H9 (cell line): ENCODE measurements around the gene CDADC1. TPM values are rescaled to one million over a fixed set of nuclear protein-coding genes. Genes with fewer than 3 reads are reported as not detected.
A peak's percentile ranks its signal among the peaks of the same experiment; 100 is the strongest.

Experiments used
- DNase-seq: peaks from one replicate; pipeline ENCODE4 v3.0.0-alpha.2; 2017
- H2AFZ ChIP-seq: one replicate; pipeline ENCODE4 v1.6.1; 2013; ENCODE audit warnings: mild to moderate bottlenecking, low read length, control low read depth, moderate library complexity
- H2AK5ac ChIP-seq: 2 replicates; pipeline ENCODE4 v1.6.1; 2013; ENCODE audit warnings: low read length, control low read depth, mixed read lengths; ENCODE audit not compliant: insufficient read length
- H2BK120ac ChIP-seq: one replicate; pipeline ENCODE4 v1.6.1; 2013; ENCODE audit warnings: low read depth, mild to moderate bottlenecking, low read length, control low read depth, inconsistent platforms; ENCODE audit not compliant: poor library complexity, severe bottlenecking
- H2BK12ac ChIP-seq: 2 replicates; pipeline ENCODE4 v1.6.1; 2013; ENCODE audit warnings: low read length, control low read depth, mixed read lengths, low read depth; ENCODE audit not compliant: insufficient read length
- H2BK15ac ChIP-seq: 2 replicates; pipeline ENCODE4 v1.6.1; 2013; ENCODE audit warnings: low read depth, low read length, control low read depth
- H2BK20ac ChIP-seq: one replicate; pipeline ENCODE4 v1.6.1; 2013; ENCODE audit warnings: low read depth, mild to moderate bottlenecking, low read length, control low read depth, inconsistent platforms; ENCODE audit not compliant: poor library complexity, severe bottlenecking
- H2BK5ac ChIP-seq: 2 replicates; pipeline ENCODE4 v1.6.1; 2013; ENCODE audit warnings: low read length, control low read depth, mixed read lengths; ENCODE audit not compliant: insufficient read length
- H3K14ac ChIP-seq: 2 replicates; pipeline ENCODE4 v1.6.1; 2013; ENCODE audit warnings: low read length, control low read depth; ENCODE audit not compliant: insufficient read depth
- H3K18ac ChIP-seq: 2 replicates; pipeline ENCODE4 v1.6.1; 2013; ENCODE audit warnings: low read depth, mild to moderate bottlenecking, mixed read lengths, low read length, control low read depth; ENCODE audit not compliant: insufficient read length
- H3K23ac ChIP-seq: 2 replicates; pipeline ENCODE4 v1.6.1; 2013; ENCODE audit warnings: low read length, control low read depth, mixed read lengths, low read depth; ENCODE audit not compliant: insufficient read length
- H3K23me2 ChIP-seq: 2 replicates; pipeline ENCODE4 v1.6.1; 2013; ENCODE audit warnings: low read depth, mild to moderate bottlenecking, mixed read lengths, low read length, control low read depth; ENCODE audit not compliant: insufficient read length, poor library complexity, severe bottlenecking
- H3K27ac ChIP-seq: 2 replicates; pipeline ENCODE4 v1.5.1; 2013; ENCODE audit warnings: low read length, control low read depth, mixed read lengths, low read depth; ENCODE audit not compliant: insufficient read length
- H3K27me3 ChIP-seq: 2 replicates; pipeline ENCODE4 v1.6.1; 2013; ENCODE audit warnings: low read length, control low read depth, inconsistent platforms; ENCODE audit not compliant: insufficient read depth
- H3K4ac ChIP-seq: 2 replicates; pipeline ENCODE4 v1.6.1; 2013; ENCODE audit warnings: low read depth, mild to moderate bottlenecking, control low read depth, inconsistent platforms, low read length, moderate library complexity
- H3K4me1 ChIP-seq: 2 replicates; pipeline ENCODE4 v1.6.1; 2013; ENCODE audit warnings: low read length, control low read depth, inconsistent platforms; ENCODE audit not compliant: insufficient read depth
- H3K4me2 ChIP-seq: 2 replicates; pipeline ENCODE4 v1.6.1; 2013; ENCODE audit warnings: low read length, control low read depth, mixed read lengths; ENCODE audit not compliant: insufficient read length, insufficient read depth
- H3K56ac ChIP-seq: 2 replicates; pipeline ENCODE4 v1.6.1; 2013; ENCODE audit warnings: low read depth, mild to moderate bottlenecking, mixed read lengths, low read length, control low read depth; ENCODE audit not compliant: insufficient read length
- H3K79me1 ChIP-seq: 2 replicates; pipeline ENCODE4 v1.6.1; 2013; ENCODE audit warnings: low read depth, mild to moderate bottlenecking, moderate library complexity, low read length, control low read depth, inconsistent platforms; ENCODE audit not compliant: insufficient read depth, poor library complexity, severe bottlenecking
- H3K79me2 ChIP-seq: 2 replicates; pipeline ENCODE4 v1.6.1; 2013; ENCODE audit warnings: low read length, control low read depth, inconsistent platforms; ENCODE audit not compliant: insufficient read depth
- H3K9ac ChIP-seq: 2 replicates; pipeline ENCODE4 v1.6.1; 2013; ENCODE audit warnings: low read length, control low read depth, mixed read lengths; ENCODE audit not compliant: insufficient read length; ENCODE audit errors: extremely low read depth
- H3K9me3 ChIP-seq: one replicate; pipeline ENCODE4 v1.6.1; 2013; ENCODE audit warnings: low read depth, low read length, inconsistent platforms; ENCODE audit not compliant: control insufficient read depth
- H3T11ph ChIP-seq: one replicate; pipeline ENCODE4 v1.6.1; 2013; ENCODE audit warnings: mild to moderate bottlenecking, low read length, control low read depth, inconsistent platforms
- H4K20me1 ChIP-seq: one replicate; pipeline ENCODE4 v1.6.1; 2013; ENCODE audit not compliant: control insufficient read depth, insufficient read length, insufficient read depth
- H4K5ac ChIP-seq: 2 replicates; pipeline ENCODE4 v1.6.1; 2013; ENCODE audit warnings: low read depth, mild to moderate bottlenecking, mixed read lengths, low read length, control low read depth; ENCODE audit not compliant: insufficient read length
- H4K8ac ChIP-seq: replicated peaks from 2 replicates; pipeline ENCODE4 v1.6.1; 2013; ENCODE audit warnings: low read length, control low read depth, mixed read lengths, low read depth; ENCODE audit not compliant: insufficient read length
- H4K91ac ChIP-seq: 2 replicates; pipeline ENCODE4 v1.6.1; 2013; ENCODE audit warnings: low read depth, mild to moderate bottlenecking, moderate library complexity, mixed read lengths, low read length, control low read depth; ENCODE audit not compliant: insufficient read length
- H3K27ac Mint-ChIP-seq, 3 experiments: 2 replicates in 2 of 3; 3 replicates in 1 of 3; pipeline ENCODE4 v1.8.0; 2020 to 2021; ENCODE audit warnings: mixed read lengths in 3 of 3, mild to moderate bottlenecking in 1 of 3, moderate library complexity in 1 of 3
- H3K27me3 Mint-ChIP-seq: 2 replicates; pipeline ENCODE4 v1.8.0; 2021; ENCODE audit warnings: low read depth, mild to moderate bottlenecking, moderate library complexity, mixed read lengths
- H3K36me3 Mint-ChIP-seq, 3 experiments: 2 replicates in 2 of 3; 3 replicates in 1 of 3; pipeline ENCODE4 v1.8.0; 2020 to 2021; ENCODE audit warnings: low read depth in 3 of 3, mixed read lengths in 3 of 3; ENCODE audit not compliant: insufficient read depth in 1 of 3
- H3K4me1 Mint-ChIP-seq, 2 experiments: 2 replicates each; pipeline ENCODE4 v1.8.0; 2020; ENCODE audit warnings: mixed read lengths in 2 of 2
- H3K4me3 Mint-ChIP-seq, 2 experiments: 2 replicates in 1 of 2; 3 replicates in 1 of 2; pipeline ENCODE4 v1.8.0; 2020 to 2021; ENCODE audit warnings: mild to moderate bottlenecking in 2 of 2, mixed read lengths in 2 of 2, moderate library complexity in 1 of 2
- H3K9me3 Mint-ChIP-seq, 2 experiments: 2 replicates in 1 of 2; 3 replicates in 1 of 2; pipeline ENCODE4 v1.8.0; 2020; ENCODE audit warnings: mild to moderate bottlenecking in 2 of 2, mixed read lengths in 2 of 2, moderate library complexity in 1 of 2
- CTCF ChIP-seq: fragments of 200-600 bp; sonication (generic); conservative IDR thresholded peaks from 3 replicates; pipeline ENCODE4 v1.8.0; 2021; ENCODE audit warnings: antibody characterized with exemption, mild to moderate bottlenecking
- WGBS: extraction: QIAGEN DNeasy Blood & Tissue Kit; methylation state at CpG from one replicate; pipeline ENCODE4 v1.1.7; 2013; ENCODE audit warnings: missing lambda C conversion rate, low lambda C conversion rate, mixed read lengths; ENCODE audit not compliant: insufficient read length; ENCODE audit errors: extremely low coverage; 5-methylcytosine and 5-hydroxymethylcytosine counted together
- total RNA-seq: library from RNA; stranded (reverse); gene quantifications from 2 replicates; pipeline ENCODE4 v1.2.1, GENCODE V29; 2021

Gene CDADC1
- total RNA-seq, 1 experiment from 2014 or later = 4.9 TPM

GRCh38 chr13:49246850-49247642 lies 679 bp upstream of the CDADC1 start:
- no peak for TF ChIP-seq CTCF
- Histone ChIP-seq H4K20me1 (no peaks in the 10 kb centered on the region), H2AK5ac (no peak overlapping the region), H2BK12ac (no peak overlapping the region), H2BK120ac (no peak overlapping the region), H4K5ac (no peak overlapping the region), H3K9ac (peak overlapping the region; percentile 54), H3K56ac (no peak overlapping the region), H3K4ac (no peak overlapping the region), H2BK15ac (no peak overlapping the region), H3K9me3 (no peaks in the 10 kb centered on the region), H2BK5ac (no peak overlapping the region), H3K23me2 (peaks cover 9% of the 10 kb centered on the region), H3K27me3 (no peaks in the 10 kb centered on the region), H3T11ph (no peak overlapping the region), H4K91ac (no peak overlapping the region), H3K79me2 (no peaks in the 10 kb centered on the region), H3K4me1 (no peaks in the 10 kb centered on the region), H2BK20ac (no peak overlapping the region), H3K27ac (no peak overlapping the region), H4K8ac (no peak overlapping the region), H2AFZ (no peak overlapping the region), H3K14ac (no peak overlapping the region), H3K4me2 (peak overlapping the region; percentile 96), H3K18ac (no peak overlapping the region), H3K23ac (no peak overlapping the region), H3K79me1 (no peaks in the 10 kb centered on the region)
- Mint-ChIP-seq H3K27me3 (no peaks in the 10 kb centered on the region; the same call in 1 of the 2 replicates), H3K4me1 (peaks cover 13 to 14% of the 10 kb centered on the region in 2 experiments), H3K9me3 (no peaks in the 10 kb centered on the region; a peak in 1 of 5 replicates), H3K27ac (peak overlapping the region; percentile 16 to 98 (median 96); a peak in 4 of 7 replicates), H3K4me3 (peak overlapping the region; percentile 91 to 98), H3K36me3 (no peaks in the 10 kb centered on the region)
- no peak for DNase-seq
- WGBS = no CpG with 5 or more reads among the region's 4 CpGs
